Psoas muscle (tissue), 8 donors: ENCODE data around the gene DNAH9. TPM values are rescaled to one million over a fixed set of nuclear protein-coding genes. Genes with fewer than 3 reads are reported as not detected.

Experiments used
- ATAC-seq, 4 donors: fragments of 200-7000 bp; cut with Tn5 transposase; one replicate each; pipeline ENCODE4 v1.9.1; 2020; ENCODE audit warnings: moderate library complexity in 3 of 4, mild to moderate bottlenecking in 2 of 4
- DNase-seq, 2 donors: peaks; one replicate each; pipeline ENCODE4 v3.0.0-alpha.2; 2020
- H3K27ac ChIP-seq: fragments of 200-600 bp; one replicate; pipeline ENCODE4 v1.8.0; 2022
- H3K27me3 ChIP-seq, 3 donors: fragments of 200-600 bp in 1 of 3; one replicate each; pipeline versions ENCODE4 v1.6.1 to v1.8.0; 2013 to 2022; ENCODE audit warnings: low read length in 2 of 3, mild to moderate bottlenecking in 2 of 3, moderate library complexity in 1 of 3; ENCODE audit not compliant: insufficient read depth in 3 of 3
- H3K36me3 ChIP-seq, 2 donors: fragments of 200-600 bp in 1 of 2; one replicate each; pipeline versions ENCODE4 v1.6.1 to v1.8.0; 2013 to 2022; ENCODE audit warnings: low read depth in 1 of 2, mild to moderate bottlenecking in 1 of 2, moderate library complexity in 1 of 2; ENCODE audit not compliant: insufficient read depth in 1 of 2
- H3K4me1 ChIP-seq: fragments of 200-600 bp; one replicate; pipeline ENCODE4 v1.8.0; 2022
- H3K4me3 ChIP-seq: fragments of 200-600 bp; one replicate; pipeline ENCODE4 v1.8.0; 2022; ENCODE audit warnings: mild to moderate bottlenecking
- H3K9me3 ChIP-seq: fragments of 200-600 bp; one replicate; pipeline ENCODE4 v1.8.0; 2022
- WGBS, 3 donors: extraction: QIAGEN DNeasy Blood & Tissue Kit; methylation state at CpG; one replicate each; pipeline versions ENCODE4 v1.1.6 to v1.1.7; 2013; 5-methylcytosine and 5-hydroxymethylcytosine counted together
- intact Hi-C, 2 donors: fragments of 100-400 bp; cut with DNase I; formaldehyde crosslinking; loops; one replicate each; pipeline versions ENCODE4 v1.11.0 to v1.14.2; 2022
- polyA plus RNA-seq, 3 donors: library from polyadenylated mRNA; stranded (reverse); fragments of 200-250 nt; gene quantifications; one replicate each; pipeline ENCODE4 v1.2.3, GENCODE V29; 2013
- total RNA-seq, 4 donors: library from RNA; stranded (reverse); fragmentation: NEBNext Ultra II Directional in 2 of 4; extraction: Animal tissue kit (Norgen Biotek cat#: 25700) in 2 of 4; gene quantifications; one replicate each; pipeline versions ENCODE4 v1.2.1 to v1.2.4, GENCODE V29; 2021 to 2023
- TF ChIP-seq, protein P1 (sequence below): fragments of 200-600 bp; IDR thresholded peaks from one replicate; pipeline ENCODE4 v1.8.0; 2022; ENCODE audit warnings: antibody characterized with exemption
- donor health status: healthy with polysubstance abuse.
- donor health status: DM: no; HTN: no; CAD: no; lungs with moderate emphysema.
- donor health status: Bipolar disorder and iron deficiency.
- donor health status: healthy.
- donor health status: DM: yes; HTN: yes; CAD: no.
- donor health status: DM: no; HTN: no; CAD: no.
- donor health status: DM: no; HTN: no; CAD: no.
- donor health status: DM: yes; HTN: yes; CAD: no.

Gene DNAH9
- total and polyA plus RNA-seq, 7 donors: 0.01 to 0.05 TPM; not detected in 5

DNA sequence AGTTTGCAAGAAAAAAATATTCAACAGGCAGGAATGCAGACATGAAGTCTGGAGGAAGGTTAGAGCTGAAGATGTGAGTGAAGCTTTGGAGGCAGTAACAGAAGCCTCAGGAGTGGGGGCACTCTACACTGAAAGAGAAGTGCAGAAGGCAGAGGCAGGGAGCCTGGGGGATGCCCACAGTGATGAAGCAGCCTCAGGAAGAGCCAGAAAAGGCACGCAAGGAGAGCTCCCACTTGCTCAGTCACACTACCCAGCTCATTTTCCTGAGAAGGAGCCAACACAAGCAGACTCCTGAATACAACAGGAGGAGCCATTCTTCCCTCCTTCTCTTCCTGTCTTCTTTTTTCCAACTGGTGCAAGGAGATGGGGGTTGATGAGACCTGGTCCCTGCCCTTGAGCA lies 45.1 kb upstream of the DNAH9 start:
- Histone ChIP-seq H3K4me3 (no peak overlapping the region), H3K27ac (no peak overlapping the region), H3K27me3 (peaks cover 0 to under 1% (median 0%) of the 10 kb centered on the region in 3 donors), H3K9me3 (no peaks in the 10 kb centered on the region), H3K4me1 (no peaks in the 10 kb centered on the region), H3K36me3 (no peaks in the 10 kb centered on the region)
- intact Hi-C loops: no loop called here
- TF ChIP-seq, protein P1, sequence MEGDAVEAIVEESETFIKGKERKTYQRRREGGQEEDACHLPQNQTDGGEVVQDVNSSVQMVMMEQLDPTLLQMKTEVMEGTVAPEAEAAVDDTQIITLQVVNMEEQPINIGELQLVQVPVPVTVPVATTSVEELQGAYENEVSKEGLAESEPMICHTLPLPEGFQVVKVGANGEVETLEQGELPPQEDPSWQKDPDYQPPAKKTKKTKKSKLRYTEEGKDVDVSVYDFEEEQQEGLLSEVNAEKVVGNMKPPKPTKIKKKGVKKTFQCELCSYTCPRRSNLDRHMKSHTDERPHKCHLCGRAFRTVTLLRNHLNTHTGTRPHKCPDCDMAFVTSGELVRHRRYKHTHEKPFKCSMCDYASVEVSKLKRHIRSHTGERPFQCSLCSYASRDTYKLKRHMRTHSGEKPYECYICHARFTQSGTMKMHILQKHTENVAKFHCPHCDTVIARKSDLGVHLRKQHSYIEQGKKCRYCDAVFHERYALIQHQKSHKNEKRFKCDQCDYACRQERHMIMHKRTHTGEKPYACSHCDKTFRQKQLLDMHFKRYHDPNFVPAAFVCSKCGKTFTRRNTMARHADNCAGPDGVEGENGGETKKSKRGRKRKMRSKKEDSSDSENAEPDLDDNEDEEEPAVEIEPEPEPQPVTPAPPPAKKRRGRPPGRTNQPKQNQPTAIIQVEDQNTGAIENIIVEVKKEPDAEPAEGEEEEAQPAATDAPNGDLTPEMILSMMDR: no peak
- DNase-seq: no peak
- 33 to 61% (median 58%) methylated on average over 1 of the region's 1 CpG for WGBS, 3 donors
- no peak for ATAC-seq

- WGBS, 3 donors: 40 to 72% (median 69%) methylated on average over 1 of the region's 1 CpG
- intact Hi-C loops: no loop called here
- Histone ChIP-seq H3K27me3 (peaks cover 0 to 2% (median 0%) of the 10 kb centered on the region in 3 donors), H3K4me1 (no peaks in the 10 kb centered on the region), H3K9me3 (no peaks in the 10 kb centered on the region), H3K36me3 (no peaks in the 10 kb centered on the region), H3K27ac (no peak overlapping the region), H3K4me3 (no peak overlapping the region)
- TF ChIP-seq, protein P1: no peak
- no peak for DNase-seq
- ATAC-seq: no peak
Observed at GRCh38 chr17:11554042-11554441, 44.2 kb upstream of the DNAH9 start.

DNA sequence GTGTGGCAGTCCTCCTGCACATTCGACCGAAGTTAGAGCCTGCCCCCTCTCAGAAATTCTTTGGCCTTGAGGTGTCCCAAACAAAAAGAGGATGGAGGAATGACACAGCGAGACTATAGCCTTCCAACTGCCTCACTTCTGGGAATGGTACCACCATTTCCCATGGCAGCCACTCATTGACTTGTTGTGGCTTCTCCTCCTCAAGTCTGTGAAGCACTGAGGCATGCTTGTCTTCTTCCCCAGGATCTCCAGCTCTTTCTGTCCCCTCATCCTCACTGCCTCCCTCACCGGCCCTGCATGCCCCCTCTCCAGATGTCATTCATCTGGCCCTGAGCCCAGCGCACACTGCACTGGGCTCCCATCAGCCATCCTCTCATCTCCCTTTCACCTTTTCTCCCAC lies 43.7 kb upstream of the DNAH9 start:
- no peaks in the 10 kb centered on the region for H3K4me1 ChIP-seq
- ATAC-seq (no peak), DNase-seq (no peak)
- H3K27ac ChIP-seq: no peak overlapping the region
- no peaks in the 10 kb centered on the region for H3K36me3 ChIP-seq
- peaks cover 0 to 2% (median 0%) of the 10 kb centered on the region in 3 donors for H3K27me3 ChIP-seq
- H3K4me3 ChIP-seq: no peak overlapping the region
- no peaks in the 10 kb centered on the region for H3K9me3 ChIP-seq
- WGBS, 3 donors: 65 to 72% (median 67%) methylated on average over 5 of the region's 5 CpGs
- TF ChIP-seq, protein P1: no peak
- intact Hi-C loops: no loop called here

GRCh38 chr17:11555530-11555929 lies 42.7 kb upstream of the DNAH9 start:
- no peak overlapping the region for H3K27ac ChIP-seq

More at GRCh38 chr17:11555530-11555929, 42.7 kb upstream of the DNAH9 start:
- 83 to 87% (median 83%) methylated on average over 6 of the region's 6 CpGs for WGBS, 3 donors
- H3K4me3 ChIP-seq: no peak overlapping the region
- DNase-seq (no peak), ATAC-seq (no peak)
- TF ChIP-seq, protein P1: no peak
- intact Hi-C loops: no loop called here
- H3K27me3 ChIP-seq: peaks cover 0 to 2% (median 0%) of the 10 kb centered on the region in 3 donors
- H3K36me3 ChIP-seq: no peaks in the 10 kb centered on the region
- H3K4me1 ChIP-seq: no peaks in the 10 kb centered on the region
- H3K9me3 ChIP-seq: no peaks in the 10 kb centered on the region
